GM12878 (cell line): ENCODE results near the gene RAB3IL1. TPM values are rescaled to one million over a fixed set of nuclear protein-coding genes. Genes with fewer than 3 reads are reported as not detected.

ENCODE experiments used
- ATAC-seq: fragments of 200-7000 bp; cut with Tn5 transposase; 3 replicates; pipeline ENCODE4 v1.9.1; 2020; ENCODE audit warnings: mild to moderate bottlenecking, moderate library complexity
- BruUV-seq: library from RNA; stranded (reverse); fragments of 400-500 nt; replicated peaks from 2 replicates; lab custom pipeline; 2021; lab: Mats Ljungman, UMichigan
- CTCF ChIA-PET: fragments of 300-600 bp; sonication (Branson Sonifier 250); formaldehyde crosslinking; extraction: SDS; loops from one replicate; lab custom pipeline; 2021; ENCODE audit warnings: inconsistent platforms; lab: Yijun Ruan, JAX
- POLR2A ChIA-PET: fragments of 350-600 bp; formaldehyde crosslinking; extraction: SDS; loops from one replicate; lab custom pipeline; 2021; ENCODE audit warnings: inconsistent platforms; lab: Charles Lee
- RAD21 ChIA-PET: fragments of 300-600 bp; sonication (Branson Sonifier 250); formaldehyde crosslinking; loops from one replicate; lab custom pipeline; 2023; ENCODE audit warnings: antibody characterized with exemption; ENCODE audit not compliant: unreplicated experiment; lab: Charles Lee
- SMC1A ChIA-PET: fragments of 300-600 bp; sonication (Branson Sonifier 250); formaldehyde crosslinking; loops from one replicate; lab custom pipeline; 2023; ENCODE audit not compliant: unreplicated experiment, uncharacterized antibody; lab: Charles Lee
- DNase-seq: peaks from one replicate; pipeline ENCODE4 v3.0.0-alpha.2; 2011; ENCODE audit warnings: low read depth, low spot score
- FAIRE-seq: peaks from 3 replicates; lab custom pipeline; 2011; peaks lifted over from hg19 to GRCh38; lab: Jason Lieb, UNC
- H2AFZ ChIP-seq: 2 replicates; pipeline ENCODE4 v1.6.0; 2011; ENCODE audit warnings: low read depth, low read length, control low read depth; ENCODE audit not compliant: control insufficient read depth
- H3K27ac ChIP-seq: 2 replicates; pipeline ENCODE4 v1.5.1; 2011; ENCODE audit warnings: control low read depth; ENCODE audit not compliant: control insufficient read depth, insufficient read depth
- H3K27me3 ChIP-seq, 2 experiments: replicated peaks in 1 of 2; 2 replicates each; pipeline versions ENCODE4 v1.6.0 to v1.6.1; 2011; ENCODE audit warnings: low read length in 1 of 2; ENCODE audit not compliant: control insufficient read depth in 2 of 2, insufficient read depth in 2 of 2
- H3K36me3 ChIP-seq, 2 experiments: 2 replicates each; pipeline ENCODE4 v1.5.1; 2011; ENCODE audit warnings: low read length in 1 of 2; ENCODE audit not compliant: control insufficient read depth in 2 of 2, insufficient read depth in 2 of 2
- H3K4me1 ChIP-seq: 2 replicates; pipeline ENCODE4 v1.6.1; 2011; ENCODE audit warnings: mild to moderate bottlenecking, low read length, moderate library complexity, mixed read lengths; ENCODE audit not compliant: control insufficient read depth, insufficient read depth
- H3K4me2 ChIP-seq: 2 replicates; pipeline ENCODE4 v1.6.0; 2011; ENCODE audit warnings: control low read depth; ENCODE audit not compliant: control insufficient read depth, insufficient read depth
- H3K4me3 ChIP-seq: fragments of 200-600 bp; sonication (generic); 2 replicates; pipeline ENCODE4 v1.5.1; 2016
- H3K79me2 ChIP-seq: 2 replicates; pipeline ENCODE4 v1.6.0; 2011; ENCODE audit warnings: low read length; ENCODE audit not compliant: control insufficient read depth, insufficient read depth
- H3K9ac ChIP-seq: 2 replicates; pipeline ENCODE4 v1.8.0; 2011; ENCODE audit warnings: low read length, control low read depth, mixed read lengths; ENCODE audit not compliant: control insufficient read depth, insufficient read depth
- H3K9me3 ChIP-seq: replicated peaks from 3 replicates; pipeline ENCODE4 v1.5.1; 2011; ENCODE audit warnings: mild to moderate bottlenecking, low read length; ENCODE audit not compliant: control insufficient read depth, insufficient read depth
- H4K20me1 ChIP-seq: 2 replicates; pipeline ENCODE4 v1.6.0; 2011; ENCODE audit not compliant: control insufficient read depth, insufficient read depth
- ATF3 ChIP-seq: IDR thresholded peaks from 2 replicates; pipeline ENCODE4 v1.6.1; 2011; ENCODE audit warnings: low read depth, mild to moderate bottlenecking, low read length, moderate library complexity, borderline replicate concordance; ENCODE audit errors: extremely low read depth
- BRCA1 ChIP-seq: IDR thresholded peaks from 2 replicates; pipeline ENCODE4 v1.6.1; 2011; ENCODE audit warnings: low read depth, low read length, improper control_type of control experiment
- ESRRA ChIP-seq: IDR thresholded peaks from 2 replicates; pipeline ENCODE4 v1.6.1; 2012; ENCODE audit warnings: mild to moderate bottlenecking, low read length, improper control_type of control experiment
- MAX ChIP-seq: IDR thresholded peaks from 2 replicates; pipeline ENCODE4 v1.6.1; 2012; ENCODE audit warnings: low read depth, low read length, improper control_type of control experiment
- MTA3 ChIP-seq: IDR thresholded peaks from 2 replicates; pipeline ENCODE4 v1.6.1; 2012; ENCODE audit warnings: low read length, inconsistent platforms, borderline replicate concordance
- NRF1 ChIP-seq: conservative IDR thresholded peaks from 2 replicates; pipeline ENCODE4 v1.6.1; 2011; ENCODE audit warnings: mild to moderate bottlenecking, low read depth, low read length, improper control_type of control experiment
- PAX5 ChIP-seq: IDR thresholded peaks from 2 replicates; pipeline ENCODE4 v1.6.1; 2011; ENCODE audit warnings: low read depth, low read length, borderline replicate concordance
- SIN3A ChIP-seq: IDR thresholded peaks from 2 replicates; pipeline ENCODE4 v1.6.1; 2012; ENCODE audit warnings: low read depth, low read length, improper control_type of control experiment
- ZBTB40 ChIP-seq: fragments of 450-650 bp; IDR thresholded peaks from 2 replicates; pipeline ENCODE4 v1.6.1; 2016; ENCODE audit warnings: mild to moderate bottlenecking, moderate library complexity, borderline replicate concordance
- WGBS: methylation state at CpG from one replicate; pipeline ENCODE4 v1.1.6; 2016; ENCODE audit warnings: low lambda C conversion rate; ENCODE audit not compliant: insufficient replicate concordance, insufficient coverage; ENCODE audit errors: missing lambda C conversion rate; 5-methylcytosine and 5-hydroxymethylcytosine counted together
- in situ Hi-C: fragments of 300-500 bp; cut with MboI; formaldehyde crosslinking; loops from 9 replicates; pipeline ENCODE4 v1.14.3; 2018; ENCODE audit warnings: mixed read lengths
- intact Hi-C: fragments of 100-400 bp; cut with micrococcal nuclease; formaldehyde crosslinking; loops from one replicate; pipeline ENCODE4 v1.14.2; 2022; ENCODE audit not compliant: unreplicated experiment
- polyA plus RNA-seq, 11 experiments: library from polyadenylated mRNA; depleted of rRNA in 4 of 11; unstranded in 6 of 11; stranded (reverse) in 5 of 11; fragments of >200 nt; fragmentation: Nextera tagmentation in 4 of 11; fragmentation: Illumina TruSeq in 1 of 11; extraction: Ambion mirVana in 4 of 11; extraction: Trizol in 1 of 11; gene quantifications; 1 replicate in 1 of 11; 2 replicates in 10 of 11; pipeline versions ENCODE4 v1.2.1 to v1.2.3, GENCODE V29; 2011 to 2016; ENCODE audit warnings: inconsistent platforms in 2 of 11, missing spikeins in 2 of 11, low read depth in 1 of 11
- total RNA-seq, 4 experiments: library from RNA; depleted of rRNA in 3 of 4; stranded (reverse); fragments of >200 nt in 3 of 4; fragmentation: Illumina TruSeq in 1 of 4; extraction: Trizol in 1 of 4; gene quantifications; 2 replicates each; pipeline versions ENCODE4 v1.2.1 to v1.2.3, GENCODE V29; 2013 to 2021

RAB3IL1 gene
- total and polyA plus RNA-seq, 10 of the 15 experiments (the other 5 are each of a cell fraction or from before 2014, with no cell fraction given) = 0.04 TPM; not detected in 9

GRCh38 chr11:61900251-61900650 is 17.1 kb downstream of the RAB3IL1 start:
- ChIA-PET RAD21 (interaction anchor here (5.3 to 9.3 kb wide), 4 partner anchors 47 to 207 kb away, joined by 58 to 175 read pairs (median 64); no protein-coding TSS in a partner anchor), SMC1A (interaction anchor here (0.9 to 11.0 kb wide), 7 partner anchors 28 to 208 kb away, joined by 3 to 168 read pairs (median 33); no protein-coding TSS in a partner anchor), POLR2A (no interaction called here), CTCF (interaction anchor here (0.6 to 11.4 kb wide), 14 partner anchors 8 to 1943 kb away, joined by 3 to 321 read pairs (median 30); partner anchors contain the start of genes BEST1, FEN1 and TMEM258)
- peaks cover 0 to 1% of the 10 kb centered on the region in 2 experiments; a peak in 1 of 4 replicates for H3K27me3 ChIP-seq
- H3K9ac ChIP-seq = no peak overlapping the region
- DNase-seq (no peak), FAIRE-seq (no peak), ATAC-seq (no peak)
- H3K9me3 ChIP-seq = no peaks in the 10 kb centered on the region
- no peaks in the 10 kb centered on the region for H3K36me3 ChIP-seq
- in situ Hi-C loops (no loop called here), intact Hi-C loops (no loop called here)
- no peaks in the 10 kb centered on the region for H3K79me2 ChIP-seq
- H3K4me2 ChIP-seq = no peak overlapping the region
- no peak overlapping the region for H3K4me3 ChIP-seq
- H3K27ac ChIP-seq = no peak overlapping the region
- TF ChIP-seq ZBTB40 = no peak
- no peak for TF ChIP-seq ATF3
- TF ChIP-seq NRF1 = no peak
- TF ChIP-seq MTA3 = no peak
- TF ChIP-seq BRCA1 = no peak
- no peak for TF ChIP-seq ESRRA
- TF ChIP-seq PAX5 = no peak
- no peak for TF ChIP-seq SIN3A
- TF ChIP-seq MAX = no peak
- H2AFZ ChIP-seq = no peak overlapping the region
- no peaks in the 10 kb centered on the region for H4K20me1 ChIP-seq
- WGBS = 80% methylated on average over 15 of the region's 17 CpGs
- no TSS peak for BruUV-seq
- H3K4me1 ChIP-seq = no peaks in the 10 kb centered on the region
